Measurements from ENCODE around the gene ATP9B.

GRCh38 chr18:79395761-79396404 is 326.7 kb downstream of the ATP9B start, which contains the start of gene NFATC1:
- TF ChIP-seq CTCF (IDR thresholded peaks at IDR 0.05) (no peak), POLR2A (IDR thresholded peaks at IDR 0.05) (no peak)

All from right lobe of liver (tissue), 4 donors.